Lower leg skin (tissue), 4 donors: ENCODE results near the gene EDN3. TPM values are rescaled to one million over a fixed set of nuclear protein-coding genes. Genes with fewer than 3 reads are reported as not detected.

ENCODE experiments used
- DNase-seq, 2 donors: peaks; one replicate each; pipeline ENCODE4 v3.0.0-alpha.2; 2019; ENCODE audit warnings: low spot score in 2 of 2
- H3K4me3 ChIP-seq: fragments of 200-600 bp; sonication (generic); 2 replicates; pipeline ENCODE4 v1.5.1; 2017; ENCODE audit warnings: mild to moderate bottlenecking, low read depth; ENCODE audit not compliant: poor library complexity, severe bottlenecking
- POLR2A ChIP-seq, 2 donors: fragments of 450-650 bp; IDR thresholded peaks; one replicate each; pipeline ENCODE4 v1.6.1; 2016 to 2017; ENCODE audit warnings: antibody characterized with exemption in 2 of 2, mild to moderate bottlenecking in 1 of 2, moderate library complexity in 1 of 2
- WGBS, 2 donors: methylation state at CpG; one replicate each; pipeline ENCODE4 v1.1.5; 2018; 5-methylcytosine and 5-hydroxymethylcytosine counted together
- intact Hi-C: fragments of 100-400 bp; cut with DNase I; formaldehyde crosslinking; loops from one replicate; pipeline ENCODE4 v1.15.0; 2023; ENCODE audit warnings: low total_unique reads
- total RNA-seq, 4 donors: library from RNA; depleted of rRNA; stranded (reverse); fragments of >200 nt; gene quantifications; one replicate each; pipeline ENCODE4 v1.1.0, GENCODE V29; 2016
- TF ChIP-seq, protein P1 (sequence below), 3 donors: fragments of 450-650 bp; IDR thresholded peaks; one replicate each; pipeline ENCODE4 v1.5.1; 2016; ENCODE audit warnings: antibody characterized with exemption in 3 of 3, mild to moderate bottlenecking in 3 of 3, moderate library complexity in 2 of 3

EDN3 gene
- total RNA-seq, 4 donors from 2014 or later, result 0.38 to 11.9 (median 1.0) TPM

GRCh38 chr20:59276938-59277337, 23.5 kb upstream of the EDN3 start:
- intact Hi-C loops, result no loop called here
- no peak for DNase-seq
- no peak overlapping the region for H3K4me3 ChIP-seq
- whole genome bisulfite sequencing, 2 donors, result 45 to 47% methylated on average over 5 of the region's 5 CpGs
- TF ChIP-seq, protein P1, sequence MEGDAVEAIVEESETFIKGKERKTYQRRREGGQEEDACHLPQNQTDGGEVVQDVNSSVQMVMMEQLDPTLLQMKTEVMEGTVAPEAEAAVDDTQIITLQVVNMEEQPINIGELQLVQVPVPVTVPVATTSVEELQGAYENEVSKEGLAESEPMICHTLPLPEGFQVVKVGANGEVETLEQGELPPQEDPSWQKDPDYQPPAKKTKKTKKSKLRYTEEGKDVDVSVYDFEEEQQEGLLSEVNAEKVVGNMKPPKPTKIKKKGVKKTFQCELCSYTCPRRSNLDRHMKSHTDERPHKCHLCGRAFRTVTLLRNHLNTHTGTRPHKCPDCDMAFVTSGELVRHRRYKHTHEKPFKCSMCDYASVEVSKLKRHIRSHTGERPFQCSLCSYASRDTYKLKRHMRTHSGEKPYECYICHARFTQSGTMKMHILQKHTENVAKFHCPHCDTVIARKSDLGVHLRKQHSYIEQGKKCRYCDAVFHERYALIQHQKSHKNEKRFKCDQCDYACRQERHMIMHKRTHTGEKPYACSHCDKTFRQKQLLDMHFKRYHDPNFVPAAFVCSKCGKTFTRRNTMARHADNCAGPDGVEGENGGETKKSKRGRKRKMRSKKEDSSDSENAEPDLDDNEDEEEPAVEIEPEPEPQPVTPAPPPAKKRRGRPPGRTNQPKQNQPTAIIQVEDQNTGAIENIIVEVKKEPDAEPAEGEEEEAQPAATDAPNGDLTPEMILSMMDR (IDR thresholded peaks at IDR 0.05), result no peak
- no peak for TF ChIP-seq POLR2A (IDR thresholded peaks at IDR 0.05)

- 89 to 93% methylated on average over 5 of the region's 5 CpGs for WGBS, 2 donors
- DNase-seq, result no peak
- H3K4me3 ChIP-seq, result no peak overlapping the region
- intact Hi-C loops, result no loop called here
- no peak for TF ChIP-seq POLR2A (IDR thresholded peaks at IDR 0.05)
- TF ChIP-seq, protein P1 (IDR thresholded peaks at IDR 0.05), result no peak
Measured at GRCh38 chr20:59284470-59284869, 15.9 kb upstream of the EDN3 start.

- TF ChIP-seq POLR2A (IDR thresholded peaks at IDR 0.05), result no peak
- TF ChIP-seq, protein P1 (IDR thresholded peaks at IDR 0.05), result no peak
- WGBS, 2 donors, result 77 to 93% methylated on average over 4 to 5 of the region's 5 CpGs
- intact Hi-C loops, result no loop called here
Measured at GRCh38 chr20:59289994-59290393, 10.4 kb upstream of the EDN3 start.

DNA sequence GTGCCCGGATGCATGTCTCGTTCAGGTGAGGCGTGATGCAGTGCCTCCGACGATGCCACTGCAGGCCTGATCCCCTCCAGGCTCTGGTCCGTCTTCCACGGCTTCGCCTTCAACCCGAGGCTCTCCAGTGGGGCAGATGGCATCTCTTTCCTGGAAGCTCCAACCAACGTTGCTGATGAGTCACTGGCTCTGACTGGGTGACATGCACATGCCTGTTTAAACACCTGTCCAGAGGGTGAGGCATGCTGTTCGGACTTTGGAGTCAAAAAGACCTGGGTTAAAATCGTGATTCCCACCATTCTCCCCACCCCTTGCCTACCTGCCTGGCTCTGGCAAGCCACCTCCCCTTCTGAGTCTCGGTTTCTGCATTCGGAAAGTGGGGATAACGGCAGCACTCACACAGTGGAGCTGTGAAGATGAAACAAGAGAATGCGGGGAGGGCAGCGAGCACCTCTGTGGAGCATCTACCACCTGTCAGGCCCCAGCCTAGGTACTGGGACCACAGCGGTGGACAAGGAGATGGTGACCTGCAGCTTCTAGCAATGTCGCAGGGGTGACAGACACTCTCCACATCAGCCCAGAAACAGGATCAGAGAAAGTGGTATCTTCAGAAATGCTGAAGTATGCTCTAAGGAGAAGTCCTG, 8.5 kb upstream of the EDN3 start:
- H3K4me3 ChIP-seq, result no peak overlapping the region
- TF ChIP-seq, protein P1 (IDR thresholded peaks at IDR 0.05), result no peak
- no peak for TF ChIP-seq POLR2A (IDR thresholded peaks at IDR 0.05)
- no peak for DNase-seq
- 74 to 75% methylated on average over 19 of the region's 19 CpGs for WGBS, 2 donors
- intact Hi-C loops, result no loop called here

More at GRCh38 chr20:59289994-59290393, 10.4 kb upstream of the EDN3 start:
- H3K4me3 ChIP-seq, result no peak overlapping the region
- DNase-seq, result peak in 1 of 2 donors; percentile 65

DNA sequence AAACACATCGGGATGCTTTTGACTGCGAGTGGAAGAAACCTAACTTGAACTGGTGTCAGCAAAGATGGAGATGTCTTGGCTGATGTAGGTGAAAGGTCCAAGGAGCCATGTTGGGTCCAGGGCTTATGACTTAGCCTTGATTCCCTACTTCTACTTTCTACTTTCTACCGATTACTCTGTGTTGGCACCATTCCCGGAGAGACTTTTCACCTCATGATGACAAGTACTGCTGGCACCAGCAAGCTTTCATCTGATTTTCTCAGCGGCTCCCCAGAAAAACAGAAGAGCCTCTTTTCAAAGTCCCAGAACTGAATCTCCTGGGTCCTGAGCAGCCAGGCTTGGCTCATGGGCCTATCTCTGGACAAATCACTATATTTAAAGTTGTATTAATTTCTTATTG, 4.9 kb upstream of the EDN3 start:
- intact Hi-C loops, result no loop called here

More for the DNA sequence above, 4.9 kb upstream of the EDN3 start:
- no peak overlapping the region for H3K4me3 ChIP-seq
- 53 to 55% methylated on average over 5 of the region's 5 CpGs for WGBS, 2 donors
- DNase-seq, result no peak
- TF ChIP-seq, protein P1 (IDR thresholded peaks at IDR 0.05), result no peak
- no peak for TF ChIP-seq POLR2A (IDR thresholded peaks at IDR 0.05)
